ENCODE results near the gene USP13. TPM values are rescaled to one million over a fixed set of nuclear protein-coding genes. Genes with fewer than 3 reads are reported as not detected.

Gene USP13
- total and polyA plus RNA-seq, 2 donors (not counting 3 experiments of a cell fraction or from before 2014, with no cell fraction given) = 5.8 to 24.0 TPM

DNA sequence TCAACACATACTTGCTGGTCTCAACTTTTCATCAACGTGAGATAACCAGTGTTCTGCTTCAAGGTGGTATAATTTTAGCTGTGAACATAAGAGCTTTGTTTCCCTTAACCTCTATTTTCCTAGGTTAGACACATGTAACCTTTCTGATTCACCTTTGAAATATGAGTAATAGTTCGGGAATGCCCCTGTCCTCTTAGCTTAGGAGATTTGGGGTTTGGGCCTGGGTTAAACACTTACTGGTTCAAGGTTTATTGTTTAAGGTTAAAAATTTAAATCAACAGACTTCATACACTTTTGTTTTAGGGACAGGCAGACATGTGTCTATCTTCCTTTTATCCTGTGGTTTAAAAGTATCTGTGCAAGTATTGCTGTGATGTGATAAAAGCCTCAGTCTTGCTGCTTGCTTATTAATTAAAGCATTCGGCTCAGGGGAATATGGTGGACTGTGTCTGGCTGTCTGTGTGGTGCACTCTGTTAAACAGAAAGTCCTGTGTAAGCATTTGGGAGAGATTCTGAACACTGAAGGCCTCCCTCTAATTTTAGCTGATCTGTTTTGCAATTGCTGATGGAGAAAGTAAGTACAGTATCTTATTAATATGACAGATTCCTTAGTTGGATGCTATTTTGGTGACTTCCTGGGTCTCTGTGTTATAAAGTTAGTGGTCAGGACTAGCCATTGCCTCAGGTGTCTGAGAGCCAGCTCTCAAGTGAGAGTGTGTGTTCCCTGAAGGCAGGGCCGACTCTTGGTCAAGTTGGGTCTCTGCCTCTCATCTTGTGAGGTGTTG lies 81.8 kb downstream of the USP13 start:
- Histone ChIP-seq H2AFZ (ENCODE audit: low read depth, low read length) (no peak overlapping the region), H3K4me1 (ENCODE audit: control insufficient read depth, extremely low read depth, insufficient read depth, low read length) (peaks cover 5% of the 10 kb centered on the region), H3K4me3 (replicated peaks in 1 of 3; ENCODE audit: insufficient read depth in 1 of 3, low read depth in 1 of 3, low read length in 3 of 3) (no peak overlapping the region), H3K79me2 (ENCODE audit: control insufficient read depth, insufficient read depth, low read length) (no peaks in the 10 kb centered on the region), H3K36me3 (ENCODE audit: control insufficient read depth in 2 of 2, extremely low read depth in 1 of 2, insufficient read depth in 2 of 2, low read length in 2 of 2) (peaks cover 7% of the 10 kb centered on the region in 2 experiments), H3K4me2 (ENCODE audit: insufficient read depth, low read length) (no peak overlapping the region), H3K9me3 (replicated peaks; ENCODE audit: control insufficient read depth, insufficient read depth, low read length) (no peaks in the 10 kb centered on the region), H3K9me1 (replicated peaks; ENCODE audit: control insufficient read depth, extremely low read depth, insufficient read depth, low read length) (no peaks in the 10 kb centered on the region), H3K27ac (ENCODE audit: insufficient read depth, low read depth, low read length) (no peak overlapping the region), H3K9ac (replicated peaks; ENCODE audit: extremely low read depth, insufficient read depth, low read length) (no peak overlapping the region), H3K27me3 (ENCODE audit: control insufficient read depth in 2 of 2, insufficient read depth in 2 of 2, low read length in 2 of 2) (no peaks in the 10 kb centered on the region), H4K20me1 (replicated peaks; ENCODE audit: control insufficient read depth, extremely low read depth, insufficient read depth, low read length) (no peaks in the 10 kb centered on the region)
- POLR2A ChIA-PET = no interaction called here
- FAIRE-seq (no peak), DNase-seq (ENCODE audit: low read depth, low spot score) (no peak)
- TF ChIP-seq, protein P1, sequence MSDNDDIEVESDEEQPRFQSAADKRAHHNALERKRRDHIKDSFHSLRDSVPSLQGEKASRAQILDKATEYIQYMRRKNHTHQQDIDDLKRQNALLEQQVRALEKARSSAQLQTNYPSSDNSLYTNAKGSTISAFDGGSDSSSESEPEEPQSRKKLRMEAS (IDR thresholded peaks at IDR 0.05; ENCODE audit: insufficient read depth, insufficient read length) = no peak
- no peak for TF ChIP-seq POLR2A (IDR thresholded peaks at IDR 0.05; ENCODE audit: low read depth, low read length)
- no peak for TF ChIP-seq FOS (IDR thresholded peaks at IDR 0.05; ENCODE audit: borderline replicate concordance, insufficient read depth, low read length)
- no peak for TF ChIP-seq POLR2AphosphoS5 (IDR thresholded peaks at IDR 0.05; ENCODE audit: insufficient read depth, low read depth, low read length)
- no peak for TF ChIP-seq EZH2 (IDR thresholded peaks at IDR 0.05; ENCODE audit: borderline replicate concordance, low read depth, low read length, severe bottlenecking)
- TF ChIP-seq MYC (IDR thresholded peaks at IDR 0.05; ENCODE audit: low read depth, low read length) = no peak
- TF ChIP-seq, protein P2, sequence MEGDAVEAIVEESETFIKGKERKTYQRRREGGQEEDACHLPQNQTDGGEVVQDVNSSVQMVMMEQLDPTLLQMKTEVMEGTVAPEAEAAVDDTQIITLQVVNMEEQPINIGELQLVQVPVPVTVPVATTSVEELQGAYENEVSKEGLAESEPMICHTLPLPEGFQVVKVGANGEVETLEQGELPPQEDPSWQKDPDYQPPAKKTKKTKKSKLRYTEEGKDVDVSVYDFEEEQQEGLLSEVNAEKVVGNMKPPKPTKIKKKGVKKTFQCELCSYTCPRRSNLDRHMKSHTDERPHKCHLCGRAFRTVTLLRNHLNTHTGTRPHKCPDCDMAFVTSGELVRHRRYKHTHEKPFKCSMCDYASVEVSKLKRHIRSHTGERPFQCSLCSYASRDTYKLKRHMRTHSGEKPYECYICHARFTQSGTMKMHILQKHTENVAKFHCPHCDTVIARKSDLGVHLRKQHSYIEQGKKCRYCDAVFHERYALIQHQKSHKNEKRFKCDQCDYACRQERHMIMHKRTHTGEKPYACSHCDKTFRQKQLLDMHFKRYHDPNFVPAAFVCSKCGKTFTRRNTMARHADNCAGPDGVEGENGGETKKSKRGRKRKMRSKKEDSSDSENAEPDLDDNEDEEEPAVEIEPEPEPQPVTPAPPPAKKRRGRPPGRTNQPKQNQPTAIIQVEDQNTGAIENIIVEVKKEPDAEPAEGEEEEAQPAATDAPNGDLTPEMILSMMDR (IDR thresholded peaks at IDR 0.05; ENCODE audit: extremely low read depth in 1 of 2, insufficient read depth in 1 of 2, low read depth in 1 of 2, low read length in 2 of 2) = no peak
- TF ChIP-seq JUN (IDR thresholded peaks at IDR 0.05; ENCODE audit: borderline replicate concordance, insufficient read depth, insufficient read length, low read depth) = no peak
- TF ChIP-seq GATA2 (IDR thresholded peaks at IDR 0.05; ENCODE audit: insufficient read depth, insufficient read length, low read depth, low read length) = no peak
- intact Hi-C loops (cut with micrococcal nuclease) = no loop called here
- CTCF ChIA-PET = interaction anchor here (1.6 kb wide), 1 partner anchor 14 kb away, joined by 4 read pairs; no protein-coding TSS in a partner anchor
- BruUV-seq (replicated peaks) = no TSS peak
- dilution Hi-C loops (cut with MboI; ENCODE audit: extremely low pct_ligation_motif_present, low sequenced_read_pairs) = no loop called here

All from endothelial cell of umbilical vein (primary cell).